HepG2 (cell line): ENCODE results near the gene SPRED2. TPM values are rescaled to one million over a fixed set of nuclear protein-coding genes. Genes with fewer than 3 reads are reported as not detected.

Experiments used
- CC2D1A ChIP-seq: sonication (generic); formaldehyde crosslinking; IDR thresholded peaks from 2 replicates; pipeline ENCODE4 v1.8.1; 2023; ENCODE audit warnings: mild to moderate bottlenecking, missing genetic modification reagents
- KAT2B ChIP-seq: fragments of 150-350 bp; IDR thresholded peaks from 2 replicates; pipeline ENCODE4 v1.6.1; 2014; ENCODE audit warnings: low read depth, low read length, borderline replicate concordance
- NR2F2 ChIP-seq: IDR thresholded peaks from 2 replicates; pipeline ENCODE4 v1.6.1; 2012; ENCODE audit warnings: low read depth, inconsistent platforms, borderline replicate concordance
- PRPF4 ChIP-seq: fragments of 200-400 bp; formaldehyde crosslinking; IDR thresholded peaks from 2 replicates; pipeline ENCODE4 v1.6.1; 2016; ENCODE audit warnings: low read length, low read depth; ENCODE audit not compliant: poor library complexity, severe bottlenecking
- RFXAP ChIP-seq: sonication (generic); formaldehyde crosslinking; IDR thresholded peaks from 2 replicates; pipeline ENCODE4 v1.4.0; 2020; ENCODE audit warnings: missing genetic modification reagents, borderline replicate concordance
- SALL1 ChIP-seq: sonication (generic); formaldehyde crosslinking; IDR thresholded peaks from 2 replicates; pipeline ENCODE4 v1.8.0; 2022; ENCODE audit warnings: mild to moderate bottlenecking, missing genetic modification reagents
- SAP130 ChIP-seq: IDR thresholded peaks from 2 replicates; pipeline ENCODE4 v1.6.1; 2016; ENCODE audit warnings: low read depth
- SRY ChIP-seq: sonication (generic); formaldehyde crosslinking; IDR thresholded peaks from 2 replicates; pipeline ENCODE4 v1.8.0; 2022; ENCODE audit warnings: mild to moderate bottlenecking, missing genetic modification reagents
- TBX3 ChIP-seq: fragments of 450-650 bp; IDR thresholded peaks from 2 replicates; pipeline ENCODE4 v1.6.1; 2017; ENCODE audit warnings: antibody characterized with exemption, mild to moderate bottlenecking, inconsistent platforms, borderline replicate concordance
- ZBTB21 ChIP-seq: sonication (generic); formaldehyde crosslinking; IDR thresholded peaks from 2 replicates; pipeline ENCODE4 v1.4.0; 2020; ENCODE audit warnings: missing genetic modification reagents
- ZNF343 ChIP-seq: sonication (generic); formaldehyde crosslinking; IDR thresholded peaks from 2 replicates; pipeline ENCODE4 v1.4.0; 2020; ENCODE audit warnings: mild to moderate bottlenecking, missing genetic modification reagents
- ZNF496 ChIP-seq: sonication (generic); formaldehyde crosslinking; IDR thresholded peaks from 2 replicates; pipeline ENCODE4 v1.8.1; 2023; ENCODE audit warnings: mild to moderate bottlenecking, moderate library complexity, missing genetic modification reagents; ENCODE audit not compliant: insufficient replicate concordance
- ZNF7 ChIP-seq: IDR thresholded peaks from 2 replicates; pipeline ENCODE4 v1.6.1; 2016; ENCODE audit warnings: missing biosample characterization, missing genetic modification reagents
- ZNF747 ChIP-seq: sonication (generic); formaldehyde crosslinking; IDR thresholded peaks from 2 replicates; pipeline ENCODE4 v1.8.1; 2023; ENCODE audit warnings: missing genetic modification reagents, mild to moderate bottlenecking, borderline replicate concordance
- ZNF780A ChIP-seq: sonication (generic); formaldehyde crosslinking; IDR thresholded peaks from 2 replicates; pipeline ENCODE4 v1.8.0; 2022; ENCODE audit warnings: mild to moderate bottlenecking, missing genetic modification reagents, moderate library complexity
- ZNF839 ChIP-seq: sonication (generic); formaldehyde crosslinking; IDR thresholded peaks from 2 replicates; pipeline ENCODE4 v1.4.0; 2020; ENCODE audit warnings: missing genetic modification reagents, mild to moderate bottlenecking, borderline replicate concordance
- ZSCAN22 ChIP-seq: sonication (generic); formaldehyde crosslinking; IDR thresholded peaks from 2 replicates; pipeline ENCODE4 v1.4.0; 2020; ENCODE audit warnings: mild to moderate bottlenecking, missing genetic modification reagents
- polyA plus RNA-seq, 8 experiments: library from polyadenylated mRNA; depleted of rRNA in 3 of 8; stranded (reverse) in 7 of 8; unstranded in 1 of 8; fragments of >200 nt; fragmentation: Illumina TruSeq in 4 of 8; extraction: Trizol in 4 of 8; gene quantifications; 2 replicates each; pipeline versions ENCODE4 v1.2.1 to v1.2.3, GENCODE V29; 2011 to 2016; ENCODE audit warnings: low read depth in 4 of 8, missing spikeins in 1 of 8, mixed read lengths in 1 of 8; ENCODE audit not compliant: insufficient read depth in 1 of 8
- total RNA-seq, 5 experiments: library from RNA; depleted of rRNA; stranded (reverse); fragments of >200 nt; fragmentation: Illumina TruSeq; extraction: Trizol; gene quantifications; 2 replicates each; pipeline ENCODE4 v1.2.3, GENCODE V29; 2016; ENCODE audit warnings: low read depth in 1 of 5
- TF ChIP-seq, protein P1 (sequence below): sonication (generic); formaldehyde crosslinking; IDR thresholded peaks from 2 replicates; pipeline ENCODE4 v1.5.0; 2020; ENCODE audit warnings: missing genetic modification reagents
- TF ChIP-seq, protein P2 (sequence below): sonication (generic); formaldehyde crosslinking; IDR thresholded peaks from 2 replicates; pipeline ENCODE4 v1.5.0; 2020; ENCODE audit warnings: missing genetic modification reagents
- TF ChIP-seq, protein P3 (sequence below): sonication (generic); formaldehyde crosslinking; IDR thresholded peaks from 2 replicates; pipeline ENCODE4 v1.8.1; 2023; ENCODE audit warnings: missing genetic modification reagents, mild to moderate bottlenecking, borderline replicate concordance
- TF ChIP-seq, protein P4 (sequence below): sonication (generic); formaldehyde crosslinking; IDR thresholded peaks from 2 replicates; pipeline ENCODE4 v1.4.0; 2020; ENCODE audit warnings: missing genetic modification reagents, borderline replicate concordance
- TF ChIP-seq, protein P5 (sequence below): sonication (generic); formaldehyde crosslinking; IDR thresholded peaks from 2 replicates; pipeline ENCODE4 v1.5.0; 2020; ENCODE audit warnings: mild to moderate bottlenecking, missing genetic modification reagents

The SPRED2 gene
- total and polyA plus RNA-seq, 2 of the 13 experiments (the other 11 are each of a cell fraction or from before 2014, with no cell fraction given), result 13.0 to 37.0 TPM

DNA sequence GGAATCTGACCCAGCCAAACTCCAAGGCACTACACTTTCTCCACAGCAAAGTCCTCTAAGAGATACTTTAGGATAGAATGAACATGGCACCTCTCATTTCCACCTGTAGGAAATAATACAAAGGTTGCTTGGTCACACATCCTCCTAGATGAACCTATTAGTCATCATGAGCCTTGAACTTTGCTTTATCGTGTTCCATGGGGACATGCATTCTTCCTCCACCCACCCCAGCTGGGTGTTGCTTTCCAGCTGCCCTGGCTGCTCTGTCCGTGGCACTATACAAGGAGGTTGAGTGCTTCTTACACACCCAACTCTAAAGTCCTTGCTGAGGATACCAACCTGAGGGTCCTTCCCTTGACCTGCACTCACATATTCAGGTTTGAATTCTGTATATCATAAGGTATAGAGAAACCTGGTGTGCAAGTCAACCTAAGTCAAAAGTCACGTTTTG, 52.7 kb downstream of the SPRED2 start (continued):
- no peak for TF ChIP-seq ZNF780A (CRISPR knock-in tag)
- no peak for TF ChIP-seq PRPF4
- no peak for TF ChIP-seq NR2F2
- no peak for TF ChIP-seq KAT2B
- TF ChIP-seq ZNF7 (CRISPR knock-in tag), result no peak
- no peak for TF ChIP-seq ZNF747 (CRISPR knock-in tag)
- TF ChIP-seq, protein P1, sequence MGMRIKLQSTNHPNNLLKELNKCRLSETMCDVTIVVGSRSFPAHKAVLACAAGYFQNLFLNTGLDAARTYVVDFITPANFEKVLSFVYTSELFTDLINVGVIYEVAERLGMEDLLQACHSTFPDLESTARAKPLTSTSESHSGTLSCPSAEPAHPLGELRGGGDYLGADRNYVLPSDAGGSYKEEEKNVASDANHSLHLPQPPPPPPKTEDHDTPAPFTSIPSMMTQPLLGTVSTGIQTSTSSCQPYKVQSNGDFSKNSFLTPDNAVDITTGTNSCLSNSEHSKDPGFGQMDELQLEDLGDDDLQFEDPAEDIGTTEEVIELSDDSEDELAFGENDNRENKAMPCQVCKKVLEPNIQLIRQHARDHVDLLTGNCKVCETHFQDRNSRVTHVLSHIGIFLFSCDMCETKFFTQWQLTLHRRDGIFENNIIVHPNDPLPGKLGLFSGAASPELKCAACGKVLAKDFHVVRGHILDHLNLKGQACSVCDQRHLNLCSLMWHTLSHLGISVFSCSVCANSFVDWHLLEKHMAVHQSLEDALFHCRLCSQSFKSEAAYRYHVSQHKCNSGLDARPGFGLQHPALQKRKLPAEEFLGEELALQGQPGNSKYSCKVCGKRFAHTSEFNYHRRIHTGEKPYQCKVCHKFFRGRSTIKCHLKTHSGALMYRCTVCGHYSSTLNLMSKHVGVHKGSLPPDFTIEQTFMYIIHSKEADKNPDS (CRISPR knock-in tag), result no peak
- TF ChIP-seq SAP130 (CRISPR knock-in tag), result peak; percentile 78
- no peak for TF ChIP-seq ZBTB21
- no peak for TF ChIP-seq ZNF839 (CRISPR knock-in tag)
- TF ChIP-seq ZNF343 (CRISPR knock-in tag), result no peak
- TF ChIP-seq, protein P2, sequence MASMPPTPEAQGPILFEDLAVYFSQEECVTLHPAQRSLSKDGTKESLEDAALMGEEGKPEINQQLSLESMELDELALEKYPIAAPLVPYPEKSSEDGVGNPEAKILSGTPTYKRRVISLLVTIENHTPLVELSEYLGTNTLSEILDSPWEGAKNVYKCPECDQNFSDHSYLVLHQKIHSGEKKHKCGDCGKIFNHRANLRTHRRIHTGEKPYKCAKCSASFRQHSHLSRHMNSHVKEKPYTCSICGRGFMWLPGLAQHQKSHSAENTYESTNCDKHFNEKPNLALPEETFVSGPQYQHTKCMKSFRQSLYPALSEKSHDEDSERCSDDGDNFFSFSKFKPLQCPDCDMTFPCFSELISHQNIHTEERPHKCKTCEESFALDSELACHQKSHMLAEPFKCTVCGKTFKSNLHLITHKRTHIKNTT, result no peak
- TF ChIP-seq, protein P3, sequence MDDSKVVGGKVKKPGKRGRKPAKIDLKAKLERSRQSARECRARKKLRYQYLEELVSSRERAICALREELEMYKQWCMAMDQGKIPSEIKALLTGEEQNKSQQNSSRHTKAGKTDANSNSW (CRISPR knock-in tag), result no peak
- no peak for TF ChIP-seq CC2D1A (CRISPR knock-in tag)
- TF ChIP-seq ZSCAN22 (CRISPR knock-in tag), result no peak
- TF ChIP-seq ZNF496 (CRISPR knock-in tag), result no peak
- TF ChIP-seq SALL1 (CRISPR knock-in tag), result peak; percentile 77
- TF ChIP-seq SRY (CRISPR knock-in tag), result no peak
- TF ChIP-seq, protein P4, sequence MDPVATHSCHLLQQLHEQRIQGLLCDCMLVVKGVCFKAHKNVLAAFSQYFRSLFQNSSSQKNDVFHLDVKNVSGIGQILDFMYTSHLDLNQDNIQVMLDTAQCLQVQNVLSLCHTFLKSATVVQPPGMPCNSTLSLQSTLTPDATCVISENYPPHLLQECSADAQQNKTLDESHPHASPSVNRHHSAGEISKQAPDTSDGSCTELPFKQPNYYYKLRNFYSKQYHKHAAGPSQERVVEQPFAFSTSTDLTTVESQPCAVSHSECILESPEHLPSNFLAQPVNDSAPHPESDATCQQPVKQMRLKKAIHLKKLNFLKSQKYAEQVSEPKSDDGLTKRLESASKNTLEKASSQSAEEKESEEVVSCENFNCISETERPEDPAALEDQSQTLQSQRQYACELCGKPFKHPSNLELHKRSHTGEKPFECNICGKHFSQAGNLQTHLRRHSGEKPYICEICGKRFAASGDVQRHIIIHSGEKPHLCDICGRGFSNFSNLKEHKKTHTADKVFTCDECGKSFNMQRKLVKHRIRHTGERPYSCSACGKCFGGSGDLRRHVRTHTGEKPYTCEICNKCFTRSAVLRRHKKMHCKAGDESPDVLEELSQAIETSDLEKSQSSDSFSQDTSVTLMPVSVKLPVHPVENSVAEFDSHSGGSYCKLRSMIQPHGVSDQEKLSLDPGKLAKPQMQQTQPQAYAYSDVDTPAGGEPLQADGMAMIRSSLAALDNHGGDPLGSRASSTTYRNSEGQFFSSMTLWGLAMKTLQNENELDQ, result no peak
- no peak for TF ChIP-seq RFXAP
- TF ChIP-seq TBX3, result peak; percentile 26; the same call in 1 of the 2 replicates
- TF ChIP-seq, protein P5, sequence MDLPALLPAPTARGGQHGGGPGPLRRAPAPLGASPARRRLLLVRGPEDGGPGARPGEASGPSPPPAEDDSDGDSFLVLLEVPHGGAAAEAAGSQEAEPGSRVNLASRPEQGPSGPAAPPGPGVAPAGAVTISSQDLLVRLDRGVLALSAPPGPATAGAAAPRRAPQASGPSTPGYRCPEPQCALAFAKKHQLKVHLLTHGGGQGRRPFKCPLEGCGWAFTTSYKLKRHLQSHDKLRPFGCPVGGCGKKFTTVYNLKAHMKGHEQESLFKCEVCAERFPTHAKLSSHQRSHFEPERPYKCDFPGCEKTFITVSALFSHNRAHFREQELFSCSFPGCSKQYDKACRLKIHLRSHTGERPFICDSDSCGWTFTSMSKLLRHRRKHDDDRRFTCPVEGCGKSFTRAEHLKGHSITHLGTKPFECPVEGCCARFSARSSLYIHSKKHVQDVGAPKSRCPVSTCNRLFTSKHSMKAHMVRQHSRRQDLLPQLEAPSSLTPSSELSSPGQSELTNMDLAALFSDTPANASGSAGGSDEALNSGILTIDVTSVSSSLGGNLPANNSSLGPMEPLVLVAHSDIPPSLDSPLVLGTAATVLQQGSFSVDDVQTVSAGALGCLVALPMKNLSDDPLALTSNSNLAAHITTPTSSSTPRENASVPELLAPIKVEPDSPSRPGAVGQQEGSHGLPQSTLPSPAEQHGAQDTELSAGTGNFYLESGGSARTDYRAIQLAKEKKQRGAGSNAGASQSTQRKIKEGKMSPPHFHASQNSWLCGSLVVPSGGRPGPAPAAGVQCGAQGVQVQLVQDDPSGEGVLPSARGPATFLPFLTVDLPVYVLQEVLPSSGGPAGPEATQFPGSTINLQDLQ, result no peak
